Fibroblast of villous mesenchyme (primary cell): ENCODE results near the gene WNT4. TPM values are rescaled to one million over a fixed set of nuclear protein-coding genes. Genes with fewer than 3 reads are reported as not detected.
A peak's percentile ranks its signal among the peaks of the same experiment; 100 is the strongest.

Source experiments
- DNase-seq: peaks from one replicate; pipeline ENCODE4 v3.0.0-alpha.2; 2010; ENCODE audit warnings: low read depth
- H3K4me3 ChIP-seq: 2 replicates; pipeline ENCODE4 v1.5.1; 2011; ENCODE audit warnings: low read depth, mild to moderate bottlenecking, low read length
- CTCF ChIP-seq: IDR thresholded peaks from 2 replicates; pipeline ENCODE4 v1.5.1; 2012; ENCODE audit warnings: low read depth, mild to moderate bottlenecking, low read length; ENCODE audit not compliant: insufficient read depth
- total RNA-seq: library from RNA; depleted of rRNA; stranded (reverse); fragments of >200 nt; gene quantifications from 2 replicates; pipeline ENCODE4 v1.2.3, GENCODE V29; 2012

WNT4 gene
- total RNA-seq, 1 donor = 0.43 TPM

- no peak for TF ChIP-seq CTCF
- no peak for DNase-seq
- no peak overlapping the region for H3K4me3 ChIP-seq
Observed at GRCh38 chr1:22112554-22112953, 30.3 kb downstream of the WNT4 start.

DNA sequence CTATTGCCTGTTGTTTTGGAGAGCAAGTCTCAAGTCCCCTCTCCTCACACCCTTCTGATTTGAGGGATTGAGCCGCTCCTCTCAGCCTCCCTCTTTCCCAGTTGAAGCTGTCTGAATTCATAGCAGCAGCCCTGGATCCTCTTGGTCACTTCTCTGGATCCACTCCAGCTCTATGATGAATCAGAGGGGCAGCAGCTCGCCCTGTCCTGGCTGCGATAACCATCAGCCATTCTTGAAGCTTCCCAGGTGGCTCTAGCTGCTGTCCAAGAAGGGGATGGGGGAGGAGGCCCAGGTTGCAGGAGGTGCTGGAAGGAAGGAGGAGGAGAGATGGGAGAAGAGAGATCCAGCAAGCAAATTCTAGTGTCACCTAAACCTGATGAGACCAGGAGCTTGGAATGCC is 31.3 kb downstream of the WNT4 start:
- H3K4me3 ChIP-seq = no peak overlapping the region
- DNase-seq = peak; percentile 81

DNA sequence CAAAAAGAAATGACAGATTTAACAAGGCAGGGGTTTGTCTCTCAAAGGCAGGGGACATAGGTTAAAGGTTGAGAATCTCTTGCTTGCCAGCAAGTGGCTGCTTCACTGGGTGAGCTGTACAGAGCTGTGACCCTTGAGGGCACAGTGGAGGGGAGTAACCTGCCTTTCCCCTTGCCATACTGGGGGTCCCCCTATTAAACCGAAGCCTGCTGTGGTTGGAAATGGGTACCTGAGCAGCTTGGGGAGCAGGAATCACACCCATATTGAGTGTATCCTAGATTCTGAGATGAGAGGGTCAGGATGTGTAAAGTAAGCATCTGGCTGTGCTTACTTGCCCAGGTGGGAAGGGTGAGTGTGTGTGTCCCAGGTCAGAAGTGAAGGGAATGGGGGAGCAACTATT is 31.8 kb downstream of the WNT4 start:
- no peak for TF ChIP-seq CTCF
- H3K4me3 ChIP-seq = no peak overlapping the region
- DNase-seq = no peak

More for the DNA sequence above, 31.3 kb downstream of the WNT4 start:
- no peak for TF ChIP-seq CTCF

- no peak overlapping the region for H3K4me3 ChIP-seq
- TF ChIP-seq CTCF = no peak
- DNase-seq = no peak
Observed at GRCh38 chr1:22110016-22110415, 32.9 kb downstream of the WNT4 start.

DNA sequence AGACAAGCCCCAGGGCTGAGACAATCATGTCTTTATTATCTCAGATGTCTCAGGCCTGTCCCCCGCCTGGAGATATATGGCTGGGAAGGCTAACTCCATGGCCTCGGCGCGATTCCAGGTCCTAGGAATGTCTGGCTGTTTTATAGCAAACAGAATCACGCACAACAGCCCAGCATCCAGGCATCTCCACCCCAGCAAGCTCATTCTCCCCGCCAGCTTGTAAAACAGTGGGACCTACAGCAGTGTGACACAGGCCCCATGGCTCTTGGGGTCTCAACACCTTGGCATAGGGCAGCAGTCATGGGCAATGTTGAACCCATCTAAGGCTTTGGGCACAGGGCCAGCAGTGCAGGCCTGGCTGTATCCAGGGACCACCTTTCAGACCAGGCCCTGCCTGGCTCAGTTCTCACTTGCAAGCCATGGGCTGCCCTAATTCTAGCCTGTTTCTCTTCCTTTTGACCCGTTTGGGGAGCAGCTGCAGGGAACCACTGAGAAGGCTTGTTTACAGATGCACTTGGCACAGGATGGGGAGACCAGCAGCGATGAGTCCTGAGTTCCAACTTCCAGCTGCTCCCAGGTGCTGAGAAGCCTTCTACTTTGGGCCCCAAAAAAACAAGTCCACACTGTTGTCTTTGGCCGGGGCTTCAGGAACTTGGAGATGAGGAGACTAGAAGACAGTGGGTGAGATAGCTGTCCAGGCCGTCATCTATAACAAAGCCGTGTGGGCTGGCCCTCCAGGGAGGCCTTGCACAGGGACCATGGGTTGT is 34.4 kb downstream of the WNT4 start:
- peak; percentile 77 for DNase-seq
- TF ChIP-seq CTCF = no peak

GRCh38 chr1:22107126-22107525 is 35.8 kb downstream of the WNT4 start:
- no peak for DNase-seq

More for the DNA sequence above, 34.4 kb downstream of the WNT4 start:
- H3K4me3 ChIP-seq = no peak overlapping the region

More at GRCh38 chr1:22107126-22107525, 35.8 kb downstream of the WNT4 start:
- H3K4me3 ChIP-seq = no peak overlapping the region
- no peak for TF ChIP-seq CTCF
